ENCODE results near the gene S100A10. TPM values are rescaled to one million over a fixed set of nuclear protein-coding genes. Genes with fewer than 3 reads are reported as not detected.
A peak's percentile ranks its signal among the peaks of the same experiment; 100 is the strongest.

The S100A10 gene
- total RNA-seq, 4 donors from 2014 or later: 11.2 to 64.0 (median 35.6) TPM

GRCh38 chr1:151984313-151984956 lies 9.2 kb downstream of the S100A10 start:
- Histone ChIP-seq H3K27ac (no peak overlapping the region), H3K4me1 (peaks cover 3 to 36% of the 10 kb centered on the region in 2 donors), H3K4me3 (replicated peaks in 1 of 3) (no peak overlapping the region), H3K36me3 (peaks cover 6 to 13% of the 10 kb centered on the region in 2 donors), H3K27me3 (no peaks in the 10 kb centered on the region), H3K9me3 (no peaks in the 10 kb centered on the region)
- TF ChIP-seq POLR2A (IDR thresholded peaks at IDR 0.05) (no peak), CTCF (IDR thresholded peaks at IDR 0.05) (no peak)
- intact Hi-C loops (cut with DNase I): no loop called here
- WGBS, 2 donors: 73 to 100% methylated on average over 1 of the region's 1 CpG
- no peak for DNase-seq

GRCh38 chr1:151982300-151983005 lies 11.2 kb downstream of the S100A10 start:
- H3K36me3 ChIP-seq: peaks cover 6 to 13% of the 10 kb centered on the region in 2 donors
- H3K27ac ChIP-seq: no peak overlapping the region
- peaks cover 0 to 17% of the 10 kb centered on the region in 2 donors for H3K4me1 ChIP-seq

GRCh38 chr1:151981178-151981525 lies 12.5 kb downstream of the S100A10 start:
- Histone ChIP-seq H3K4me3 (replicated peaks in 1 of 3) (no peak overlapping the region), H3K4me1 (peaks cover 0 to 17% of the 10 kb centered on the region in 2 donors), H3K27me3 (no peaks in the 10 kb centered on the region), H3K36me3 (peaks cover 6 to 13% of the 10 kb centered on the region in 2 donors), H3K27ac (no peak overlapping the region), H3K9me3 (no peaks in the 10 kb centered on the region)
- WGBS, 2 donors: 69 to 80% methylated on average over 5 of the region's 5 CpGs
- no peak for TF ChIP-seq CTCF (IDR thresholded peaks at IDR 0.05)
- TF ChIP-seq POLR2A (IDR thresholded peaks at IDR 0.05): no peak
- no peak for DNase-seq
- intact Hi-C loops (cut with DNase I): no loop called here

More at GRCh38 chr1:151982300-151983005, 11.2 kb downstream of the S100A10 start:
- intact Hi-C loops (cut with DNase I): no loop called here
- Histone ChIP-seq H3K4me3 (replicated peaks in 1 of 3) (no peak overlapping the region), H3K27me3 (no peaks in the 10 kb centered on the region), H3K9me3 (no peaks in the 10 kb centered on the region)
- WGBS, 2 donors: 70 to 76% methylated on average over 1 of the region's 1 CpG
- TF ChIP-seq POLR2A (IDR thresholded peaks at IDR 0.05): no peak
- TF ChIP-seq CTCF (IDR thresholded peaks at IDR 0.05): no peak
- no peak for DNase-seq

- TF ChIP-seq CTCF (IDR thresholded peaks at IDR 0.05) (no peak), POLR2A (IDR thresholded peaks at IDR 0.05) (no peak)
- peaks cover 6 to 7% of the 10 kb centered on the region in 2 donors for H3K36me3 ChIP-seq
- H3K9me3 ChIP-seq: no peaks in the 10 kb centered on the region
- 65 to 73% methylated on average over 5 of the region's 5 CpGs for WGBS, 2 donors
- peaks cover 0 to 16% of the 10 kb centered on the region in 2 donors for H3K4me1 ChIP-seq
- peak in 1 of 2 donors; percentile 23 for DNase-seq
- peak overlapping the region in 1 of 3 donors; percentile 48 for H3K27ac ChIP-seq
- no peak overlapping the region for H3K4me3 ChIP-seq (replicated peaks in 1 of 3)
- no peaks in the 10 kb centered on the region for H3K27me3 ChIP-seq
- intact Hi-C loops (cut with DNase I): no loop called here
These were observed 13.1 kb downstream of the S100A10 start for GRCh38 chr1:151980287-151981177.

Measured in thyroid gland (tissue), 4 donors.